RWPE1 (cell line): ENCODE results near the gene ARHGEF19.

Source experiments
- CTCF ChIA-PET: fragments of 350-600 bp; sonication (Branson Sonifier 250); formaldehyde crosslinking; extraction: SDS; loops from one replicate; lab custom pipeline; 2021; lab: Yijun Ruan, JAX
- POLR2A ChIA-PET: fragments of 400-600 bp; formaldehyde crosslinking; extraction: SDS; loops from one replicate; lab custom pipeline; 2020; ENCODE audit warnings: antibody characterized with exemption; ENCODE audit not compliant: low non-redundant PET; lab: Yijun Ruan, JAX
- DNase-seq: peaks from one replicate; pipeline ENCODE4 v3.0.0; 2012; ENCODE audit warnings: low spot score
- H3K27ac ChIP-seq: fragments of 450-650 bp; 2 replicates; pipeline ENCODE4 v1.5.1; 2017
- CTCF ChIP-seq: fragments of 450-650 bp; conservative IDR thresholded peaks from 2 replicates; pipeline ENCODE4 v1.5.1; 2017; ENCODE audit warnings: low read depth, mild to moderate bottlenecking

Gene ARHGEF19

GRCh38 chr1:16207318-16208269 is 4.9 kb downstream of the ARHGEF19 start:
- peak overlapping the region; percentile 92 for H3K27ac ChIP-seq
- POLR2A ChIA-PET = interaction anchor here (0.6 to 1.1 kb wide), 5 partner anchors 9 to 86 kb away, joined by 3 to 8 read pairs (median 3); no protein-coding TSS in a partner anchor
- DNase-seq = no peak
- CTCF ChIA-PET = interaction anchor here (1.1 to 1.3 kb wide), 2 partner anchors 125 to 155 kb away, joined by 3 to 4 read pairs; no protein-coding TSS in a partner anchor
- TF ChIP-seq CTCF = no peak

GRCh38 chr1:16206547-16207317 is 5.7 kb downstream of the ARHGEF19 start:
- peak; percentile 95 for DNase-seq
- no peak for TF ChIP-seq CTCF
- ChIA-PET CTCF (interaction anchor here (0.7 kb wide), 1 partner anchor 58 kb away, joined by 3 read pairs; no protein-coding TSS in a partner anchor), POLR2A (interaction anchor here (0.5 to 1.1 kb wide), 5 partner anchors 10 to 366 kb away, joined by 3 to 8 read pairs (median 3); no protein-coding TSS in a partner anchor)
- H3K27ac ChIP-seq = peak overlapping the region; percentile 92

GRCh38 chr1:16205891-16206546 is 6.4 kb downstream of the ARHGEF19 start:
- H3K27ac ChIP-seq = peak overlapping the region; percentile 92

GRCh38 chr1:16205334-16205671 is 7.1 kb downstream of the ARHGEF19 start:
- ChIA-PET CTCF (interaction anchor here (1.3 kb wide), 1 partner anchor 15 kb away, joined by 4 read pairs; no protein-coding TSS in a partner anchor), POLR2A (no interaction called here)
- peak overlapping the region; percentile 92 for H3K27ac ChIP-seq
- no peak for TF ChIP-seq CTCF
- DNase-seq = no peak

More at GRCh38 chr1:16205891-16206546, 6.4 kb downstream of the ARHGEF19 start:
- ChIA-PET CTCF (interaction anchor here (0.7 kb wide), 1 partner anchor 58 kb away, joined by 3 read pairs; no protein-coding TSS in a partner anchor), POLR2A (interaction anchor here (1.1 kb wide), 1 partner anchor 17 kb away, joined by 3 read pairs; no protein-coding TSS in a partner anchor)
- no peak for DNase-seq
- TF ChIP-seq CTCF = no peak

- peak overlapping the region; percentile 92 for H3K27ac ChIP-seq
- ChIA-PET CTCF (interaction anchor here (1.3 to 1.5 kb wide), 2 partner anchors 15 to 40 kb away, joined by 4 read pairs; no protein-coding TSS in a partner anchor), POLR2A (no interaction called here)
- DNase-seq = no peak
- no peak for TF ChIP-seq CTCF
Measured at GRCh38 chr1:16204634-16205333, 7.7 kb downstream of the ARHGEF19 start.
